Activated CD4-positive, CD25-positive, alpha-beta regulatory T cell treated with anti-CD3 and anti-CD28 coated beads, Interleukin-2, amount 50 U/mL, for 24 hours (primary cell): ENCODE measurements around the gene DIDO1.

Source experiments
- ATAC-seq, 2 donors: fragments of 150-1000 bp; cut with Tn5 transposase; one replicate each; pipeline ENCODE4 v1.10.0; 2021; ENCODE audit warnings: mild to moderate bottlenecking in 1 of 2, moderate library complexity in 1 of 2

DIDO1 gene

DNA sequence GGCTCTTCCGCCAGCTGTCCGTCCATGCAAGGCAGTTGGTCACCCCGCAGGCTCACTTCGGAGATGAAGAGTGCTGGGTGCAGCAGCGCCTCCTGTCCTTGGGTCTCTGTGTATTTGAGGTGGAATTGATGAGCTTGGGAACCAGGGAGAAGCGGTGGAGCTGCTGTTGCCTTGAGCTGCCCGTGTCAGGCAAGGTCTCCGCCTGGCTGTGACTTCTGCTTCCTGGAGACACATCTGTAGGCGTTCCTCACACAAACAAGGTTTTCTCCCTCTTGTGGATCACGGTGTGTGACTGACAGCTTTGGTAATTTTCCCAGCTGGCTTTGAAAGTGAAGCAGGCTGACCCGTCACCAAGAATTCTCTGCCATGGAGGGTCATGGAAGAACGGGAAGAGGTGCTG, 23.7 kb upstream of the DIDO1 start:
- no peak for ATAC-seq

DNA sequence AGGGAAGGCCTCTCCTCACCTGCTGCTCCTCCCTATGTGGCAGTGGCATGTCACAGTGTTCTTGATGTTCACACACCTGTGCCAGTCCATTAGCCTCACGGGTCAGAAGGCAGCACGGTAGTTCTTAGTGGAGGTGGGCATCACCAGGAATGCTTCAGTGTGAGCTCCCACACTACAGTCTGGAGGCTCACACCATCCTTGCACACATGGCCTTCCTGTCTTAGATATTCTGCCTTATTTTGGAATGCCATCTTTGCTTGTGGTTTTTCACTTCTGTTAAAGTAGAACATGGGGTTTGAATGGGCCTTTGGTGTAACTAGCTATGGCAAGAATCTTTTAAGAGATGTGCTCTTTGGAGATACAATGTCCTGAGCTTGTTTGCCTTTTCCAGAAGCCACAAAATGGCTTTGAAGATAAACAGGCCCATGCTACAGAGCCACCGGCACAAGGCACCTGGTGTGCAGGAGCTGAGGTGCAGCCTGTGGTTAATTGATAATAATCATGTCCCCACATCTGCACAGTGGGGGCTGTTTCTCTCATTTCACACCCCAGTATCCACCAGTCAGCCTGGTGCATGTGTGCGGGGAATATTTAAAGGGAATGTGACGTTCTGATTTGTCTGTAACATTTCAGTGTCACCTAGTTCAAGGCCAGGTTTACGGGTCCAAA, 23.0 kb upstream of the DIDO1 start:
- no peak for ATAC-seq

DNA sequence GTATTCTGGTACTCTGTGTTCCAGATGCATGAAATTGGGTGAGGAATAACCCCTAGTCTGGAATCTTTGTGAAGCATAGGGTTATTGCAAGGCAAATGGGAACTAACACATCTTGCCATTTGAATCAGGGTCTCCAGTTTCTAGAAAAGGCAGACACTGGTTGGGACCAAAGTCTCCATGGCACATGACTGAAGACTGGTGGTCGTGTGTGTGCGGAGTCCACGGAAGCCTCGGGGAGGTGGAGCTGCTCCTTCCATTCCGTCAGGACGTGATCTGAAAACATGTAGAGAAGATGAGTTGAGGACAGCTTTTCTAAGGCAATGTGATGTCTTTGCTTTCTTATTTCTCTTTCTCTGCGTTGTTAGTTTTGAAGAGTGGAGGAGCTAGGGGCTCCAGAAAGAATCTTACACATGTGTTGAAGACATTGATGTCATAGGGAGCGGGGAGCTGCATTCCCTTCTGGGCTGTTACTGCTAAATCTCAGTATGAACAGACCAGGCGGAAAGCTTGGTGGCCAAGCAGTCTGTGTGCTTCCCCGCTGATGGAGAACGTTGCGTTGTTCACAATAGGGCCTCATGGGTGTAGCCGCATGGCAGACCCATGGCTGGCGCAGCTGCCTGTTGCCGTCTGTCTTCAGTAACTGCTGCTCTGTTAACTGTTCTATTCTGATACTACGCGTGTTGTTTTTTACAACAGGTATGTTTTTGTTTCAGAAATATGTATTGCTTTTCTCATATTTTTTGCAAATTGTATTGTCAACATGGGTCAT, 21.4 kb upstream of the DIDO1 start:
- no peak for ATAC-seq

DNA sequence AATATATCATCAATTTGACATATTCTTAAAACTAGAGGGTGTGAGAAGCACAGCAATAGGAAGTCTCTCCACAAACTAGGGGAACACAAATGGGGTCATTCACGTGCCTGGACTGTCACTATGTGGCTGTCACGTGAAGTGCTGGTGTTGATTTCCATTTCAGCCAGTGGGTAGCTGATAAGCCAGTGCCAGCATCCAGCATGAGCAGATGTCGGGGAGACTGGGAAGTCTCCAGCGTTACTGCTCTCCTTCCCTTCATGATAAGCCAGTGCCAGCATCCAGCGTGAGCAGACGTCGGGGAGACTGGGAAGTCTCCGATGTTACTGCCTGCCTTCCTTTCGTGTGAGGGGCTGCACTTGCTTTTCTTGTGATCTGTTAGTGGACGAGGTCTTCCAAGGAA, 20.6 kb upstream of the DIDO1 start:
- ATAC-seq: no peak

DNA sequence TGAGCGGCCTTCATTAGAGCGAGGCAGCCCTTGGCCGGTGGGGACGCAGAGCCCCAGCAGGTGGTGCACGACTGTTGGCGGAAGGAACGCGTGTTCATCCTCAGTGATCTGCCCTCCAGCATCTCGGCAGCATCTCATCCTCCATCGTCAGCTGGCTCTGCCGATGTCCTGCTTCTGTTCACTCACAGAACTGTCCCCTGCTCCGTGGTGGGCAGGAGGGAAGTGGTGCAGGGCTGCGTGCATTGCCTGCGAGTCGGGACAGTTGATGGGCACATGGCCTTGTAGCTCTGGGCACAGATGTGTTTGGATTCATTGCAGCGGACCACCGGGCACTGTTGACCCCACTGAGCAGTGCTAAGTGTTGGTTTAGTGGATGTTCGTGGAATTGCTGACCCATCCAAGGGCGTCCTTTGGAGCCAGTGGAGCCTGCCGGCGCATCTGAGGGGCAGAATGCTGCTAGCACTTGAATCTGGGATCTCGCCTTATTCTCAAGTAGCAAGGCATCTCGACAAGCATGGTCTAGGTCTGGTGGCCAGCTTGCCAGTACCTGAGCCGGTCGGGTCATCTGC, 19.6 kb upstream of the DIDO1 start:
- no peak for ATAC-seq

DNA sequence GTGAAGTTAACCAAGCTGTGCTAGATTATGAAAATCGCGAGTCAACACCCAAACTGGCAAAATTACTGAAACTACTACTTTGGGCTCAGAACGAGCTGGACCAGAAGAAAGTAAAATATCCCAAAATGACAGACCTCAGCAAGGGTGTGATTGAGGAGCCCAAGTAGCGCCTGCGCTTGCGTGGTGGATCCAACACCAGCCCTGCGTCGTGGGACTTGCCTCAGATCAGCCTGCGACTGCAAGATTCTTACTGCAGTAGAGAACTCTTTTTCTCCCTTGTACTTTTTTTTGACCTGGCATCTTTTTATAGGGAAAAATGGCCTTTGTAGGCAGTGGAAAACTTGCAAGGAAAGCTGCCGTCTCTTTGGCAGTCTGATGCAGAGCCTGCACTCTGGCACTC, 18.4 kb upstream of the DIDO1 start:
- no peak for ATAC-seq

DNA sequence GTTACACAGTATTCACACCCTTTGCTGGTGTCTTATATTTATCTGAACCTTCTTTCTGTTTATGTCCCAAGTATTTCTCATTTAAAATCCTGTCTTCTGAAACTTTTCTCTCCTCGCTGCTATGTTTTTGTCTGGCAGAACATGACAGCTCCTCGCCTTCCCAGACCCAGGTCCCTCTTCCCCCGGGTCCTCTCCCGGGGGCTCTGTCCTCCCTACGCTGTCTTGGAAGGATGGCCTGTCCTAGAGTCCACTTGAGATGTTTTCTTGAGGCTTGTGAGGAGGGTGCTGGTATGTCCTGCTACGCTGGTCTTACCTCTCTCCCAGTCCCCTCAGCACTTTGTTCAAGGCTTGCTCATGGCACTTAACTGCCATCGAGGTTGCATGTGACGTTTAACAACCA, 17.9 kb upstream of the DIDO1 start:
- no peak for ATAC-seq

DNA sequence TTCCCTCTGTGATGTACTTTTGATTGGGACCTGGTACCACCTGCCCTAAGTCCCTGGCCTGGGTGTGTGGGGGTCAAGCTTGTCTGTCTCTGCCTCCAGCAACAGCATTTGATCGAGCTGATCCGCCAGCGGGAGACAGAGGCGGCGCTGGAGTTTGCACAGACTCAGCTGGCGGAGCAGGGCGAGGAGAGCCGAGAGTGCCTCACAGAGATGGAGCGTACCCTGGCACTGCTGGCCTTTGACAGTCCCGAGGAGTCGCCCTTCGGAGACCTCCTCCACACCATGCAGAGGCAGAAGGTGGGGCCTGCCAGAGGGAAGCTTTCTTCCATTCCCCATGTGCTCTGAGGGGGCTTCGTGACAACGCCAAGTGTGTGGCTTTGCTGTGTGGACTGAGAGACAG, 17.1 kb upstream of the DIDO1 start:
- no peak for ATAC-seq

DNA sequence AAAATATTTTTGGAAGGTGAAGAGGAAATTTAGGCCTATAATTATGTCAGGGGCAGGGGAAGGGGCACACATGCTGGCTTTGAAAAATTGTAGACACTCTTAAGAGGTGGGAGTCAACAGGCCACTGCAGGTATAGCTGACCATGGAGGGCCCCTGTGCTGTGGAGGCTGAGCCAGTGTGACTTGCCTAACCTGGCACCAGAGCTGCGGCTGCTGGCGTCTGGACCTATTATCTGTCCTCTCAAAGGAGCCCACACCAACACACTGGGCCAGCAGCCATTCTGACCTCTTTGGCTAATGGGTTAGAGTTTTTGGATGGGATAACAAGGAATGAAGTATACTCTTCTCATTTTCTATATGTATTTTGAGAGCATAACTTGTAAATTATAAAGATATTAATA, 16.2 kb upstream of the DIDO1 start:
- ATAC-seq: no peak

DNA sequence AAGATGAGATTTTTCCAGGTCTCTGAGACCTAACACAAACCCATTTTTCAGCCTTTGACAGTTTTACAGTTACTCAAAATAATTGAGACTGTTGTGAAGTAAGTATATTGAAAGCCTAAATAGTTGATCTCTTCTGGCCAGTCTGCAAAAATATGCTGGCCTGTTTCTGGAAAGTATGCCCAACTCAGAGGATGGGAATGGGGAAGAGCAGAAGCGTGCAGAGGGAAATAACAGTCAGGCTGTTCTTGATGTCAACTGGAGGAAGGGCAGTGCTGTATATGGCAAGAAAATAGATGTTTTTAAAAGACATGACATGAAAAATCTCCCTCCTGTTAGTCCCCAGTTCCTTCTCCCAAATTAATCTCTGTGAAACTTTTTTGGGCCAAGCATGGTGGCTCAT, 15.5 kb upstream of the DIDO1 start:
- ATAC-seq: no peak

DNA sequence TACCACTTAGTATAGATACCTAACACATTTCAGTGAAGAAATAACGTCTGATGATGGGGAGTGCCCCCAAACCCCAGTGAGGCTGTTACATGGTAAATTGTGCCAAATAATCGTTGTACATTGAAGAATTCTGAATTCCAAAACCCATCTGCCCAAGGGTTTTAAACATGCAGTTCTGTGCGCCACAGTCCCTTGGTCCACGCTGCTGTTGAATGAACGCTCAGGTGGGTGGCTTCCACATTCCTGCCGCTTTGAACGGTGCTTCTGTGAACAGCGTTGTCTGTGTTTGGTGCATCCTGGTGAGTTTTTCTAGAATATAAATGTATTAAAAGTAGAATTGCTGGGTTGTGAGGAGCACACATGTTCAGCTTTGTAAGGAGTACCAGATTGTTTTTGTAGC, 14.6 kb upstream of the DIDO1 start:
- ATAC-seq: no peak

DNA sequence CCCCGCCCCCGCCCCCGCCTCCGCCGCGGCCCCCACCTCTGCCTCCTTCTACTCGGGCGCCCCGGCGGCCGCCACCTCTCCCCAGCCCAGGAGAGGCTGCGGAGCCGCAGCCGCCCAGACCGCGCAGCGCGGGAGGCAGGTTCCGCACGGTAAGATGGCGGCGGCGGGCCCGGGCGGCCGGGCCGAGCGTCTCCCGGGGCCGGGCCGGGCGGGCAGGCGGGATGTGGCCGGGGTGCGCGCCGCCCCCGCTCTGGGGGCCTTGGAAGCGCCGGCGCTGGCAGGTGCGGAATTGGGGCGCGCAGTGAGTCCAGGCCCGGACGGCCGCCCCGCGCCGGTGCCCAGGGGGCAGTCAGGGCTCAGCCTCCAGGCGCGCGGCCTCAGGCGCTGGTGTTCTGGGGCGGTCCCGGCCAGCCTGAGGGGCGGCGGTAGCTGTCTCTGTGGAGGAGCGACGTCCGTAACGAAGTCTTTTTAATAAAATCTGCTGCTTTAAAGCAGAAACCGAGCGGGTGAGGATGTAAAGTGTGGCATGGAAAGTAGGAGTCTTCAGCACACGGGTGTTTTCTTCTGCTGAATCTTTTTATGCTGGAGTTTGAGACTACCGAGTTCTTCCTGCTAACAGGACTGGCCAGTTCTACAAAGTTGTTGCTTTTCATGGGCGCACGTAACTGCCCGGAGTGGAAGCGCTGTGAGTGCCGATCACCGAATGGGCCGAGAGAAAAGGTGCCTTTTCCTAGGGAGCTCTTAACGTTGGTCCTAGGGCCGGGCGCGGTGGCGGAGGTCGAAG, 12.0 kb upstream of the DIDO1 start, which contains the start of gene GID8:
Gene GID8 (plus strand): TSS at position 43 of the 784 bp plus-strand sequence. CDS start 3,356 bp downstream, outside the sequence.
- peak; percentile 57 to 58 for ATAC-seq

DNA sequence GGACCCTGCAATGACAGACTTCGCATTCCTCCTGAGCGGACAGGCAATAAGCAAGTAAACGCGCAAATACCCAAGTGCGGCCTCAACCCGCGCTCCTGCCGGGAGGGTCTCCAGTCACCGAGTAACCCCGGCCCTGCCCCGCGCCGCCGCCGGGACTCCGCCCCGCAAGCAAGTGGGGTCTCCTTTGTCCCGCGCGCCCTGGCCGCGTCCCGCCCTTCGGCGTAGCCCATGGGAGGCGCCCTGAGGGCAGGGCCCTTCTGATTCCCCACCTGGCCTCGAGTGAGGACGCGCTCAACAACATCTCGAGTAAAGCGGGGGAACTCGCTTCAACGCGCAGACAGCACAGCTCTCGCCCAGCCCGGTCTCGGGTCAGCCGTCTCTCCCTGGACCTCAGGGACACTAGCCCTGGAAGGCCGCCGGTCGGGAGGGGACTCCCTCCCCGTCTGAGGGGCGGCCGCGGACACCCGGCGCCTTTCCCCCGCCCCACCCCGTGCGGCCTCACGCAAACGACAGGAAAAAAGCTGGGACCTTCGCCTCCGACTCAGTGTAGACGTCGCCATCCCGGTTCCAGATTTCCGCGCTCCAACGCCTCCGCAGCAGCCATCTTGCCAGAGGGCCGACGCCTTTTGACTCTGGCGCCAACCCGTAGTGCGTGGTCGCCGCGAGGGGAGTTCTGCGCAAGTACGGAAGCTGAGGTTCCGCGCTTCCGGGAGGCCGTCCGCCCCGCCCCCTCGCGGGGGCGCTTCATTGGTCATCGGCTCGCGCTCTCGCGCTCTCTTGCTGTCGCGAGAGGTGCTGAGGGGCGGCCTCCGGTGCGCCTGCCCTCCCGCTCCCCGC, 11.2 kb upstream of the DIDO1 start:
- peak; percentile 88 to 91 for ATAC-seq

DNA sequence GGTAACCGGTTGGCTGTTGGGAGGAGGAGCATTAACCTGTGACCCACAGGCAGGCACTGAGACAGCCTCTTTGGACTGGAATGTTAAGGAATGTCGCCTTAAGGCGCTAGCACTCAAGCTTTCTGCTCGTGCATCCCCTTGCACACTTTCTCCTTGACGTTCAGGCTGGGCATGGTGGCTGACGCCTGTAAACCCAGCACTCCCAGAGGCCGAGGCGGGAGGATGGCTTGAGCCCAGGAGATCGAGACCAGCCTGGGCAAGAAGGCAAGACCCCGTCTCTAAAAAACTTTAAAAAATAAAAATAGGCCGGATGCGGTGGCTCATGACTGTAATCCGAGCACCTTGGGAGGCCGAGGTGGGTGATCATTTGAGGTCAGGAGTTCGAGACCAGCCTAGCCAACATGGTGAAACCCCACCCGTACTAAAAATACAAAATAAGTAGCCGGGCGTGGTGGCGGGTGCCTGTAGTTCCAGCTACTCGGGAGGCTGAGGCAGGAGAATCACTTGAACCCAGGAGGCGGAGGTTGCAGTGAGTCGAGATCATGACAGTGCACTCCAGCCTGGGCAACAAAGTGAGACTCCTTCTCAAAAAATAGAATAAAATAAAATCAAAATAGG, 9.8 kb upstream of the DIDO1 start:
- ATAC-seq: no peak

DNA sequence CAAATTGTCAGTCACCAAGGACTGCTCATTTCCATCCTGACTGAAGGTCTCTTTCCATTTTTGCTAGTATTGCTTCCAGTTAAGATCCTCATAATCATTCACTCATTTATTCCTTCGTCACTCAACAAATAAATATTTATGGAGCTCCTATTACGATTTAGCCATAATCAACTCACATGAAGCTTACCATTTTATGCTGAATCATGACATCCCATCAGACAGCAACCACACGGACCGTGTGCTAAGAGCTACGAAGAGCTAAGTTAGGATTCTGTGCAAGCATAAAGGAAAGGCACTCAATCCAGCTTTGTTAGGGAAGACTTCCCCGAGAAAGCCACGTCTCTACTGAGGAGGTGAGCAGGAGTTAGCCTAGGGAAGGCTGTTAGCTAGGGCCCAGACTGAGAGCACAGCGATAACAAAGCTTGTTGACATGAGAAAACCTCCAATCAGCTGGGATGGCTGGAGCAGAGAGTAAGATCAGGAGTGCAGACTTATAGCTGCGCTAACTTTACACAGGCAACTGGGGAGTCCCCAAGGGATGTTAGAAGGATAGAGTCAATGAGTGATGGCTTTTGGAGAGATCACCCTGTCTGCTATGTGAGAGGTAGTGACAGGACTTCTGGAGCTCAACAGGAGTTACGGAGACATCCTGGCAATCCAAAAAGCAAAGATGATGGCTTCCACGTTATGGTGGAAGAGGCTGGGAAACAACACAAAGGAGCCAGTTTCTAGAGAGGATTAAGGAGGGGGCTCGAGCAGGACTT, 9.1 kb upstream of the DIDO1 start:
- ATAC-seq: no peak

DNA sequence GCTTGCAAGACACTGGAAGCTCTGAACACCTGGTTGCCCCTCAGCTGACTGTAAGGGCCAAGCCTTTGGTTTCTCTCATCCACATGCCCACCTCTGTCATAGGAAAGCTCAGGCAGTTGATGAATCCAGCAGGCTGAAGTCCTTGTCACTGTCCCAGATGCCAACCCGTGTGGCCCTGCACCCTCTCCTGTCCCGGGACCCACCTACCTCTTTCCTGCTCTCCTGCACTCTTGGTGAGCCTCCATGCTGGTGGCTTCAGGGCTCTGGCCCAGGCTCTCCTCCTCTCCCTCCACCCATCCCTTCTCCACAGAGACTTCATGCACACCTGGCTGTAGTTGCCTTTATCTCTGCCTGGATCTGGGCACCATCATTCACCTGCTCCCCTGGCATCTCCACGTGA, 7.7 kb upstream of the DIDO1 start:
- ATAC-seq: no peak

DNA sequence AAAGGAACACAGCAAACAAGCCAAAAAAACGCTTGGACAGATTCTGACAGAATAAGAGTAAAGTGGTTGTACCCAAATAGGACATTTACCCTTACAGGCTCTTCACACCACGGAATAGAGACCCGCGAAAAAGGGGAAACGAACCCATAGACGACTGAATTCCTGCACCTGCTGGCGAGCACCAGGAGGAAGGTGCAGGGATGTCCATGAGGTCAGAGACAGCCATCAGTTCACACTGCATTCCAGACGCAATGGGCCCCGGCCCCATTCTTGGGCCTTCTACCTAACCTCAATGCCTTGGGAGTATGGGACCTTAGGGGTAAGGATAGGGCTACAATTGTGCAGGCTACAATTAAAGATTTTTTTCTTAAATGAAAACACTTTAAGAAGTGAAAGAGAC, 5.2 kb upstream of the DIDO1 start:
- ATAC-seq: no peak

DNA sequence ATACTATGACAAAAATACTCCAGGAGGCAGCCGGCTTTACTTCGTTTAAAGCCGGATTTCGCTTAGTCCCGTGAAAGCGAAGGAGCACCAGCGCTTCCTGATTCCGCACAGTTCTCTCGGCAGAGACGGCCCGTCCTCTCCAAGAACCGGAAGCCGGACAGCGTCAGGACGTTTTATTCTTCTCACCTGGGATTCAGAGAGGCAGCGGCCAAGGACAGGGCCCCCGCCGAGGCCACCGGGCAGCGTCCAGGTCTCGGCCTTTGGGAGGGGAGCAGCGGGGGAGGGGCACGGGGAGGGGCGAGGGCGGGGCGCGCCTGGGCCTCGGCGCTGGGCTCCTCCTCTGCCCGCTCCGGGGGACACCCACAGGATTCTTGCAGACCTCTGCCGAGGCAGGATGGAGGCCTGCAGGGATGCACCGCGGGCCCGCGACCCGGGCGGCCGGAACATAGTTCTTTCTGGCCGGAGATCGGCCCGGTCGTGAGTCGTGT, 2.8 kb upstream of the DIDO1 start:
- peak; percentile 12 to 23 for ATAC-seq

DNA sequence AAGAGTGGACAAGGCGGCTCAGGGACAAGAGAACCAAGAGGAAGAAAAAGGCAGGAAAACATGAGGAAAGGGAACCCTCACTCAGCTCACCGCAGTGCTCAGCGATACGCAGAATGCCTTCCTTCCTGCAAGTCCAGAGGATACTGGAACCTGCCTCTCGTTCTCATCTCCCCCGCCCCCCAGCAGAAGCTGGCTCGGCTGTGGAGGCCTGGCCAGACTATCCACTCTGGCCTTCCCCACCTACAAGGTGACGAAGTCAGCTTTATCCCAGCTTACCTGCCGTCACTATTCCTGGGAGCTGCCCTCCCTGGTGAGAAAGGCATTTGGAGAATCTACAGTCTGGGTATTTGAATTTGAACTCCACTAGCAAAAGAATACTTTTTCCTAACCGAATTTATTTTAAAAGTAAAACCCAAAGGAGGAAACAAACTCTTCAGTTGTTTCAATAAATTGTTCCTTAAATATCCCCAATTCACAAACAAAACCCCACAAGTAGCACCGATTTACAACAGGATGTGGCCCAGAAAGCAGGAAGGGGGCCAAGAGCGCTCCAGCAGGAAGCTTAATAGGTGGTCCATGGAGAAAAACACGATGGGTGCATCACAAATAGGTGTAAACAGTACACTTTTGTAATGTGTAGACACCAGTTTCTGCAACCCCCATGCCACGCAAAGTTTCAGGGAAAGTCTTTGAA, 2.1 kb upstream of the DIDO1 start:
- ATAC-seq: no peak

DNA sequence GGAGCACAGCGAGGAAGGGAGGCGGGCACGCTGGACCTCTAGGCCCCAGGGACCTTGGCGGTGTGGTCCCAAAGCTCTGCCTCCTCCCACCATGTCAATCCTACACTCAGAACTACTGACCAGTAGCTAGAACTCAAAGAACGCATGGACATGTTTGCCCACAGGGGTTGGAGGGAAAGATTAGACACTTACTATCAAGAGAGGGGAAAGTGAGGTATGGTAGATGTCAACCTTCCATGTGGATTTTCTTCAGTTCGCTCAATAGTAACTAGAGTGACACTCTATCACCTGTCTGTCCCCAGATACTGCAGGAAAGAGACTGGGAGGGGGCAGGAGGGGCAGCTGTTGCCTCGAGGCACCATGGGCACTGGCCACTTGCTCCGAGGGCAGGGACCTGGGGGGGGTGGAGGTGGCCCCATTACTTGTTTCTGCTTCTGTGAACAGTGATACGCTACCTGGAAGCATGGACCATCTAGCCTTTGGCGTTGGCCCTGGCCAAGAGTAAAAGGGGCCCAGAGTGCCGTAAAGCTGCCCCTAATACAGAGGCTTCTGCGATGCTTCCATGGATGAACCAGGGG, 912 bp upstream of the DIDO1 start:
- ATAC-seq: no peak
